ENCODE data around the gene KRTAP4-12.
"Not testable (repeated sequence)": the region's sequence is repeated elsewhere in the genome, so short reads cannot be mapped to it uniquely, and the experiment has no call there.

The KRTAP4-12 gene

DNA sequence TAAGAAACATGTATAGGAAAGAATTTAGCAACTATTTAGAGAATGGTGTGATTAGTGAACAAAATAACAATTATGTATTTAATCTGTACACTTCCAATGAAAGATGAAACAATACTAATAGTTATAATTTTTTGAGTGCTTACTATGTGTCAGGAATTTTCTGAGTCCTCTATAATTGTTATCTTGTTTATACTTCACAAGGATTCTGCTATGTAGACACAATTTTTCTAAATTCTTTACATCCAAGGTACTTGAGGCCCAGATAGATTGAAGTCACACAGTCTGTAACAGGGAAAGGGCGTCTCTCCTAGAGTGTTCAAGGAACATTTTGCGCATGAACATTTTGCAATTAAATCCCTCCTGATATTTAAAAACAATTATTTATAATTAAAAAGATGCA is 1.1 kb upstream of the KRTAP4-12 start:
- no peak for DNase-seq

DNA sequence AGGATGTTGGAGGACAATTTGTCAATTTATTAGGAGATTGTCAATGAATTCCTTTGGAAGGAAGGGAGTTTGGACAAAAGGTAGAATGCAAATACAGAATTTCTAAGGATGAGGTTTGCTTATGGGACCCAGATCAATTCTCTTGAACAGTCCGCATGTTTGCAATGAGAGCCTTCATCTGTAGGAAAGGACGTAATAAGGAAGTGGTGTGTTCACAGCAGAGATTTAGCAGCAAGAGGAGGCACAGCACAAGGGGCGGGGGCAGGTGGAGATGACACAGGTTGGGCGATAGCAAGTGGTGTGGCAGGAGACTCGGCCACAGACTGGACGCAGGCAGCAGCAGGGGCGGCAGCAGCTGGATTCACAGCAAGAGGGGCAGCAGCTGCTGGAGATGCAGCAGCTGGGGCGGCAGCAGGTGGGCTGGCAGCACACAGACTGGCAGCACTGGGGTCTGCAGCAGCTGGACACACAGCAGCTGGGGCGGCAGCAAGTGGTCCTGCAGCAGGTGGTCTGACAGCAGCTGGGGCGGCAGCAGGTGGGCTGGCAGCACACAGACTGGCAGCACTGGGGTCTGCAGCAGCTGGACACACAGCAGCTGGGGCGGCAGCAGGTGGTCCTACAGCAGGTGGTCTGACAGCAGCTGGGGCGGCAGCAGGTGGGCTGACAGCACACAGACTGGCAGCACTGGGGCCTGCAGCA is 541 bp downstream of the KRTAP4-12 start:
- not testable (repeated sequence) for DNase-seq

GRCh38 chr17:41121742-41122141 is 2.2 kb downstream of the KRTAP4-12 start:
- no peak for DNase-seq

- DNase-seq: not testable (repeated sequence)
Observed at GRCh38 chr17:41119696-41120690, 4.0 kb downstream of the KRTAP4-12 start.

DNA sequence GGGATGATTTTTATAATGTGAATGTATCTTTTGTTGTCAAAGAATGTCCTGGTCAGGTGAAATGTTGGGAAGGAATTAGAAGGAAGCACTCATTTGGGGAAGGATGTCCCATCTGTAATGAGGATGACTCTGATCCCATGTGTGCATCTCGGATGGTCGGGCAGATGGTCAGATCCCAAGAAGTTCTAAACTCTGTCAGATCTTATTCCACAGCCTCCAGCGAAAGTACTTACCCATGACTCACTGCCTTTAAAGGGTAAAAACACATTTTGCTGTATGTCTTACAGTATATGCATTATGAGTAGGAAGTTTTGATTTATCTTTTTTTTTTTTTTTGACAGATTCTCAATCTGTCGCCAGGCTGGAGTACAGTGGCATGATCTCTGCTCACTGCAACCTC is 5.3 kb downstream of the KRTAP4-12 start:
- DNase-seq: no peak

DNA sequence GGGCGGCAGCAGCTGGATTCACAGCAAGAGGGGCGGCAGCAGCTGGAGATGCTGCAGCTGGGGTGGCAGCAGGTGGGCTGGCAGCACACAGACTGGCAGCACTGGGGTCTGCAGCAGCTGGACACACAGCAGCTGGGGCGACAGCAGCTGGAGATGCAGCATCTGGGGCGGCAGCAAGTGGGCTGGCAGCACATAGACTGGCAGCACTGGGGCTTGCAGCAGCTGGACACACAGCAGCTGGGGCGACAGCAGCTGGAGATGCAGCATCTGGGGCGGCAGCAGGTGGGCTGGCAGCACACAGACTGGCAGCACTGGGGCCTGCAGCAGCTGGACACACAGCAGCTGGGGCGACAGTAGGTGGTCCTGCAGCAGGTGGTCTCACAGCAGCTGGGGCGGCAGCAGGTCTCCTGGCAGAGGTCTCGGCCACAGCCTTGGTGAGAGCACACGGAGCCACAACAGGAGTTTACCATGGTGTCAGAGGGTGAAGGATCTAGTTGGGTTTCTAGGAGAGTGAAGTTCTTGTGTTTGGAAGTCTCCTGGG is 6.1 kb downstream of the KRTAP4-12 start, which contains the start of gene KRTAP4-11:
Gene KRTAP4-11, minus strand, starts transcription at position 528 of the 541 bp plus-strand sequence. Its CDS starts 58 bp downstream, at position 470.
- DNase-seq: not testable (repeated sequence)

DNA sequence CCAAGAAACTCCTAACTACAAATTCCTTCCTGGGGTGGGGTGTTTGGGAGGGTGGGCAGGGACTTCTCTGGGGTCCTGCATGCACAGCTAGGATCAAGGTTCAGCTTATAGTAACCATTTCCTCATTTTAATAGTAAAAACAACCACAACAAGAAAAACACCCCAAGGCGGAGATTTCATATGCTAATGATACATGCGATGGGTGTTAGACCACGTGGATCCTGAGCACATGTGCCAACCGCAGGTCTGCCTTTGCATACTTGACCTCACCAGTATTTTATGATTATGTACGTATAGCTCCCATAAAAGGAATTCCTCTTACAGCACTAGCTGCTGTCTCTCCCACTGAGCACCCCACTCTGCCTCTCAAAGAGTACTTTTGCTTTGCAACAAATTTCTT is 7.7 kb downstream of the KRTAP4-12 start:
- DNase-seq: no peak

- DNase-seq: no peak
Observed at GRCh38 chr17:41111151-41111885, 12.7 kb downstream of the KRTAP4-12 start.

GRCh38 chr17:41108728-41109386 is 15.1 kb downstream of the KRTAP4-12 start:
- not testable (repeated sequence) for DNase-seq

DNA sequence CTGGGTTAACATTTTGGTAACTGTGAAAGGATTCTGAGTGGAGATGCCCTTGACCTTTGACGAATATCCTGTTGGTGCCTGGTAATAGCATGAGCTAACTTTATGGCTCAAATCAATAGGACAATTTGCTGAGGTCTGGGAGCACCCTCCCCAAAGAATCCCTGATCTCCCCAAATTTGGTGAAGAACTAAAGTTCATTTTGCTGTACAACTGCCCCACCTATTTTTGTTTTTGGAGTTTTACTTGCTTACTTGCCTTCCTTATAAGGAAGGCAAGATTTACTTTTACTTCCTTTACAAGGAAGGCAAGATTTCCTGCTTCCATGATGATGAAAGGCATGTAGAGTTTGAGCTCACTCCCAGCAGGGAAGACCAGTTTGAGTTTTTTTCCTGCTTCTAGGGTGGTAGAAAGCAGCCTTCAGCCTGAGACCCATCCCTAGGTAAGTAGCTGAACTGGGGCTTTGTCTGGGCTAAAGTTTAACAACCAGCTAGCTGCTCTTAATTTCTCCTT is 16.0 kb downstream of the KRTAP4-12 start:
- no peak for DNase-seq

DNA sequence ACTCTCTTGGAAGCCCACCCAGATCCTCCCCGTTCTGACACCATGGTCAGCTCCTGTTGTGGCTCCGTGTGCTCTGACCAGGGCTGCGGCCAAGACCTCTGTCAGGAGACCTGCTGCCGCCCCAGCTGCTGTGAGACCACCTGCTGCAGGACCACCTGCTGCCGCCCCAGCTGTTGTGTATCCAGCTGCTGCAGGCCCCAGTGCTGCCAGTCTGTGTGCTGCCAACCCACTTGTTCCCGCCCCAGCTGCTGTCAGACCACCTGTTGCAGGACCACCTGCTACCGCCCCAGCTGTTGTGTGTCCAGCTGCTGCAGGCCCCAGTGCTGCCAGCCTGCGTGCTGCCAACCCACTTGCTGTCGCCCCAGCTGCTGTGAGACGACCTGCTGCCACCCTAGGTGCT is 18.6 kb downstream of the KRTAP4-12 start, which contains the start of gene KRTAP4-9:
Gene KRTAP4-9, plus strand, starts transcription at position 43 of the 400 bp plus-strand sequence. Its CDS starts 0 bp downstream, at position 43.
- DNase-seq: not testable (repeated sequence)

DNA sequence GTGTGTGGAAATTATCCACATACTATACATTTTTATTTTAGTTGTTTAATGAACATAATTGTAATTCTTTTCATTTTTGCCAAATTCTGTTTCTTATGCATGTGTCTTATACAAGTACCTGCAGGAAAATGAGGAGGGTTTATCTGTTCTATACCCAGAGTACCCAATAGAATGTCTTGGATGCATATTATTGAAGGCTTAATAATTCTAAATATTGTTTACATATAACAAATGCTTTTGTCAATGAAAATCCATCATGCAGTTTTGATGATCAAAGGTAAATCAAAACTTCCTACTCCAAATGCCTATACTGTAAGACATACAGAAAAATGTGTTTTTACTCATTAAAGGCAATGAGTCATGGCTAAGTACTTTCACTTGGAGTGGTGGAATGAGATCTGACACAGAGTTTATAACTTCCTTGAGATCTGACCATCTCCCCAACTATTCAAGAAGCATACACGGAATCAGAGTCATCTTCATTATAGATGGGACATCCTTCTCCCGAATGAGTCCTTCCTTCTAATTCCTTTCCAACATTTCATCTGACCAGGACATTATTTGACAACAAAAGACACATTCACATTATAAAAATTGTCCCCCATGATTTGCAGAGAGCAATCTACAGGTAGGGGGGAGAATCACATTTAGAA is 19.5 kb downstream of the KRTAP4-12 start:
- DNase-seq: not testable (repeated sequence)

GRCh38 chr17:41103896-41104295 is 20.1 kb downstream of the KRTAP4-12 start:
- DNase-seq: no peak

DNA sequence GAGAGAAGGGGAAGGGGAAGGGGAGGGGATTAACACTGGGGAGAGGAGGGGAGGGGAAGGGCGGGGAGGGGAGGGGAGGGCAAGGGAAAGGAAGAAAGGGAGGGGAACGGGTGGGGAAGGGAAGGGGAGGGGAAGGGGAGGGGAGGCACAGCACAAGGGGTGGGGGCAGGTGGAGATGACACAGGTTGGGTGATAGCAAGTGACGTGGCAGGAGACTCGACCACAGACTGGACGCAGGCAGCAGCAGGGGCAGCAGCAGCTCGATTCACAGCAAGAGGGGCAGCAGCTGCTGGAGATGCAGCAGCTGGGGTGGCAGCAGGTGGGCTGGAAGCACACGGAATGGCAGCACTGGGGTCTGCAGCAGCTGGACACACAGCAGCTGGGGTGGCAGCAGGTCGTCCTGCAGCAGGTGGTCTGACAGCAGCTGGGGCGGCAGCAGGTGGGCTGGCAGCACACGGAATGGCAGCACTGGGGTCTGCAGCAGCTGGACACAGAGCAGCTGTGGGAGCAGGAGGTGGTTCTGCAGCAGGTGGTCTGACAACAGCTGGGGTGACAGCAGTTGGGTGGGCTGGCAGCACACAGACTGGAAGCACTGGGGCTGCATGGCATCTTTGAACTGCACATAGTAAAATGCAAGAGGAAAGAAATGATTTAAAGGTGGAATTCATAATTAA is 22.3 kb downstream of the KRTAP4-12 start, which contains the start of gene KRTAP4-16:
Gene KRTAP4-16, minus strand, starts transcription at position 624 of the 674 bp plus-strand sequence. Its CDS starts 0 bp downstream, at position 624.
- no peak for DNase-seq

DNA sequence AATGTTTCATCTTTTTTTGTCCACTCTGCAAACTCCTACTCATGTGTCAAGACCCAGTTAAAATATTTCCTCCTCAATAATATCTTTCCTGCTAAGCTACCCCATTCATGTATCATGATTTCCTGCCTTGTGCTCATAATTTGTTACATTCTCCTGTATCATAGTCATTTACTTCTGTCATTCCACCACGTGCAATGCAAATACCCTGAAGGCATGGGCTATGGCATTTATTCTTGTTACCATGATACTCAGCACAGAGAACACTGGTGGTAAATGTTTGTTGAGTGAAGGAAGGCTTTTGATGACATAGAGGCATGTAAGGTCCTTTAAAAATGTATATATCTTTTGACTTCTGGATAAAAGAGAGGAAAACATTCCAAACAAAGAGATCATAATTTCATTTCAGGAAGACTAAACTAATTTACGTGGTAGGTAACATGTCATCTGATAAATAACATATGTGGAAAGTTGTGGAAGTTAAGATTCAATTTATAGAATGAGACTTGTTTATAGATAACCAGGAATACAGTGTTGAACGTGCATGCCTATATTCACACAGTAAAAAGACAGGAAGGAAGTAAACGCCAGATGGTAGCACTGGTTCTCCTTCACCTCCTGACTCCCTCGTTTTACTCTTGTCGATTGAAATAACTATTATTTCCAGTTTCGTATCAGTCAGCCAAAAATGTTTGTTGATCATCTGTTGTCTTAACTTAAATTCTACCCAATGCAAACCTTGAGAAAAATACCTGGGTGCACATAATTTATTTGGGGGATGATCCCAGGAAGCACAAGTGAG is 24.1 kb downstream of the KRTAP4-12 start:
- not testable (repeated sequence) for DNase-seq

DNA sequence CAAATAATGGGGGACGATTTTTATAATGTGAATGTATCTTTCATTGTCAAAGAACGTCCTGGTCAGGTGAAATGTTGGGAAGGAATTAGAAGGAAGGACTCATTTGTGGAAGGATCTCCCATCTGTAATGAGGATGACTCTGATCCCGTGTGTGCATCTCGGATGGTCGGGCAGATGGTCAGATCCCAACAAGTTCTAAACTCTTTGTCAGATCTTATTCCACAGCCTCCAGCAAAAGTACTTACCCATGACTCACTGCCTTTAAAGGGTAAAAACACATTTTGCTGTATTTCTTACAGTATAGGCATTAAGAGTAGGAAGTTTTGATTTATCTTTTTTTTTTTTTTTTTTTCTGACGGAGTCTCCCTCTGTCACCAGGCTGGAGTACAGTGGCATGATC is 25.5 kb downstream of the KRTAP4-12 start:
- no peak for DNase-seq

DNA sequence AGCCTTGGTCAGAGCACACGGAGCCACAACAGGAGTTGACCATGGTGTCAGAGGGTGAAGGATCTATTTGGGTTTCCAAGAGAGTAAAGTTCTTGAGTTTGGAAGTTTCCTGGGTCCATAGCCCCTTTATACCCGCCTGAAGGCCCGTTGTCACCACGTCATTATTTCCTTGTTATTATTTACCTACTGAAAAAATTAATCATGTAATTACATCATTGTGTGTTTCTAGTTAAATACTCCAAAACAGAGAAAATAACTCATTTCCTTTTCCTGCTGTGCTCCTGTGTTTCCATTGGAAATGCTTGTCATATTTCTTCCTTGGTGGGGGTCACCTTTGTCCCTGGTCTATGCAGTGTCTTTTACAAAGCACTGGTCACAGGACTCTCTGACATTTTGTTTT is 25.9 kb downstream of the KRTAP4-12 start, which contains the start of gene KRTAP4-8:
Gene KRTAP4-8, minus strand, starts transcription at position 101 of the 400 bp plus-strand sequence. Its CDS starts 58 bp downstream, at position 43.
- no peak for DNase-seq

GRCh38 chr17:41096055-41096454 is 27.9 kb downstream of the KRTAP4-12 start:
- DNase-seq: no peak

- not testable (repeated sequence) for DNase-seq
Observed at GRCh38 chr17:41088760-41089352, 35.1 kb downstream of the KRTAP4-12 start.

Measured in NCI-H345 (cell line).